Neural progenitor cell (in vitro differentiated cells): Measurements from ENCODE around the gene ATP6V0C. TPM values are rescaled to one million over a fixed set of nuclear protein-coding genes. Genes with fewer than 3 reads are reported as not detected.
A peak's percentile ranks its signal among the peaks of the same experiment; 100 is the strongest.

Experiments
- DNase-seq: peaks from one replicate; pipeline ENCODE4 v3.0.0-alpha.2; 2016; ENCODE audit warnings: low spot score
- H2AFZ ChIP-seq: fragments of 200-600 bp; sonication (generic); replicated peaks from 2 replicates; pipeline ENCODE4 v1.6.1; 2016; ENCODE audit warnings: antibody characterized with exemption
- H3F3A ChIP-seq: fragments of 200-600 bp; sonication (generic); 2 replicates; pipeline ENCODE4 v1.6.1; 2016; ENCODE audit warnings: antibody characterized with exemption, low read depth
- H3K27ac ChIP-seq: fragments of 200-600 bp; sonication (generic); 2 replicates; pipeline ENCODE4 v1.5.1; 2016; ENCODE audit warnings: mild to moderate bottlenecking
- H3K27me3 ChIP-seq: fragments of 200-600 bp; sonication (generic); 2 replicates; pipeline ENCODE4 v1.6.1; 2016; ENCODE audit warnings: mild to moderate bottlenecking, moderate library complexity
- H3K36me3 ChIP-seq: fragments of 200-600 bp; sonication (generic); 2 replicates; pipeline ENCODE4 v1.5.1; 2016
- H3K4me1 ChIP-seq: fragments of 200-600 bp; sonication (generic); 2 replicates; pipeline ENCODE4 v1.6.1; 2016; ENCODE audit warnings: mixed run types
- H3K4me2 ChIP-seq: fragments of 200-600 bp; sonication (generic); 2 replicates; pipeline ENCODE4 v1.6.1; 2016
- H3K4me3 ChIP-seq: fragments of 200-600 bp; sonication (generic); 2 replicates; pipeline ENCODE4 v1.5.1; 2016
- H3K79me2 ChIP-seq: fragments of 200-600 bp; sonication (generic); 2 replicates; pipeline ENCODE4 v1.6.1; 2016; ENCODE audit warnings: low read depth
- H3K9ac ChIP-seq: fragments of 200-600 bp; sonication (generic); 2 replicates; pipeline ENCODE4 v1.6.1; 2016
- H3K9me3 ChIP-seq: fragments of 200-600 bp; sonication (generic); 2 replicates; pipeline ENCODE4 v1.5.1; 2016; ENCODE audit warnings: low read depth
- H4K20me1 ChIP-seq: fragments of 200-600 bp; sonication (generic); 2 replicates; pipeline ENCODE4 v1.6.1; 2016; ENCODE audit warnings: low read depth
- H3K27ac Mint-ChIP-seq: 3 replicates; pipeline ENCODE4 v1.8.0; 2021; ENCODE audit warnings: mixed read lengths
- H3K27me3 Mint-ChIP-seq: 2 replicates; pipeline ENCODE4 v1.8.0; 2022; ENCODE audit warnings: low read depth, mild to moderate bottlenecking, inconsistent platforms, moderate library complexity, mixed read lengths; ENCODE audit not compliant: insufficient read depth
- H3K36me3 Mint-ChIP-seq: 3 replicates; pipeline ENCODE4 v1.8.0; 2021; ENCODE audit warnings: mixed read lengths
- H3K4me1 Mint-ChIP-seq: 3 replicates; pipeline ENCODE4 v1.8.0; 2021; ENCODE audit warnings: mixed read lengths
- H3K4me3 Mint-ChIP-seq: 3 replicates; pipeline ENCODE4 v1.8.0; 2021; ENCODE audit warnings: mild to moderate bottlenecking, moderate library complexity, mixed read lengths
- H3K9me3 Mint-ChIP-seq: 3 replicates; pipeline ENCODE4 v1.8.0; 2020; ENCODE audit warnings: mixed read lengths
- CTCF ChIP-seq: fragments of 200-600 bp; sonication (generic); IDR thresholded peaks from 2 replicates; pipeline ENCODE4 v1.5.1; 2017; ENCODE audit warnings: antibody characterized with exemption, mild to moderate bottlenecking
- EZH2 ChIP-seq: fragments of 200-600 bp; sonication (generic); IDR thresholded peaks from 2 replicates; pipeline ENCODE4 v1.6.1; 2017; ENCODE audit warnings: antibody characterized with exemption, mild to moderate bottlenecking, moderate library complexity
- EZH2phosphoT487 ChIP-seq: fragments of 200-600 bp; sonication (generic); IDR thresholded peaks from 2 replicates; pipeline ENCODE4 v1.6.1; 2017; ENCODE audit warnings: antibody characterized with exemption
- total RNA-seq: library from RNA; depleted of rRNA; stranded (reverse); fragments of >200 nt; gene quantifications from 2 replicates; pipeline ENCODE4 v1.2.3, GENCODE V29; 2015; ENCODE audit warnings: low replicate concordance

The ATP6V0C gene
- total RNA-seq, 1 donor from 2014 or later = 11.6 TPM

GRCh38 chr16:2527784-2528100 is 14.0 kb downstream of the ATP6V0C start:
- Histone ChIP-seq H3F3A (peaks cover 11% of the 10 kb centered on the region), H2AFZ (no peak overlapping the region), H3K9me3 (no peaks in the 10 kb centered on the region), H3K36me3 (no peaks in the 10 kb centered on the region), H3K4me3 (no peak overlapping the region), H3K79me2 (no peaks in the 10 kb centered on the region), H4K20me1 (no peaks in the 10 kb centered on the region), H3K4me1 (no peaks in the 10 kb centered on the region), H3K27me3 (peaks cover 3% of the 10 kb centered on the region), H3K27ac (no peak overlapping the region), H3K9ac (no peak overlapping the region), H3K4me2 (no peak overlapping the region)
- TF ChIP-seq CTCF = no peak
- no peak for TF ChIP-seq EZH2
- TF ChIP-seq EZH2phosphoT487 = no peak
- Mint-ChIP-seq H3K27ac (no peak overlapping the region), H3K4me3 (no peak overlapping the region), H3K4me1 (peaks cover 6% of the 10 kb centered on the region), H3K27me3 (peaks cover 10% of the 10 kb centered on the region), H3K9me3 (no peaks in the 10 kb centered on the region), H3K36me3 (no peaks in the 10 kb centered on the region)
- DNase-seq = no peak

DNA sequence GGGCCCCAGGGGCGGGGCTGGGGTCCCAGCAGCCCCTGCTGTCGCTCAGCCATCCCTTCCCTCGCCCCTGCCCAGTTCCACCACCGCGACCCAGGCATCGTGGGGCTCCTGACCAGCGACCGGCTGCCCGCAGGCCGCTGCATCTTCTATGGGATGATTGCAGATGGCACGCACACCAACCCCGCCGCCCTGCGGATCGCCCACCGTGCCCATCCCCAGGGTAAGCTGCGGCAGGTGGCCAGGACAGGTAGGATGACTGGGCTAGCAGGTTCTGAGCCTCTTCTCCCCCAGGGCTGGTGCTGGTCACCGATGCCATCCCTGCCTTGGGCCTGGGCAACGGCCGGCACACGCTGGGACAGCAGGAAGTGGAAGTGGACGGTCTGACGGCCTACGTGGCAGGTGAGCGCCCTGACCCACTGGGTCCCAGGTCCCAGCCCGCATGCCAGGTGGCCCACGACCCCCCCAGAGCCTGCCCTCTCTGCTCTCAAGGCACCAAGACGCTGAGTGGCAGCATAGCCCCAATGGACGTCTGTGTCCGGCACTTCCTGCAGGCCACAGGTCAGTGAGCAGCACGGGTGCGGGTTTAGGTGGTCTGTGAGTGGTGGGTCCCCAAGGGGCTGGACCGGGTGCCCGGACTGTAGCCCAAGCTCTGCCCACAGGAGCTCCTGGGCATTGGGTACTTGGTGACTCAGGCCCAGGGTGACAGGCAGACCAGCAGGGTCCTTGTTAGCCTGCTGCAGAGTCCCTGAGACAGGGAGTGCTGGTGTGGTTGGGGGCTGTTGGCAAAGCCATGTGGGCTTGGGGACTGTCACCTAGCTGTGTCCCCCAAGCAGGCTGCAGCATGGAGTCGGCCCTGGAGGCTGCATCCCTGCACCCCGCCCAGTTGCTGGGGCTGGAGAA is 14.7 kb downstream of the ATP6V0C start:
- Histone ChIP-seq H3K4me3 (no peak overlapping the region), H3K4me1 (no peaks in the 10 kb centered on the region), H3K9me3 (no peaks in the 10 kb centered on the region), H3K27ac (no peak overlapping the region), H3K9ac (no peak overlapping the region), H2AFZ (no peak overlapping the region), H3K4me2 (no peak overlapping the region), H3K27me3 (peaks cover 7% of the 10 kb centered on the region), H3F3A (peaks cover 11% of the 10 kb centered on the region), H4K20me1 (no peaks in the 10 kb centered on the region), H3K79me2 (no peaks in the 10 kb centered on the region), H3K36me3 (no peaks in the 10 kb centered on the region)
- no peaks in the 10 kb centered on the region for H3K36me3 Mint-ChIP-seq
- H3K4me1 Mint-ChIP-seq = peaks cover 8% of the 10 kb centered on the region
- no peaks in the 10 kb centered on the region for H3K9me3 Mint-ChIP-seq
- peaks cover 10% of the 10 kb centered on the region for H3K27me3 Mint-ChIP-seq
- TF ChIP-seq CTCF = no peak
- TF ChIP-seq EZH2phosphoT487 = no peak
- TF ChIP-seq EZH2 = no peak
- no peak for DNase-seq
- no peak overlapping the region for H3K4me3 Mint-ChIP-seq
- H3K27ac Mint-ChIP-seq = no peak overlapping the region

- no peak for DNase-seq
- Mint-ChIP-seq H3K9me3 (no peaks in the 10 kb centered on the region), H3K36me3 (no peaks in the 10 kb centered on the region), H3K27ac (no peak overlapping the region), H3K4me3 (peak overlapping the region; percentile 35), H3K27me3 (peaks cover 17% of the 10 kb centered on the region), H3K4me1 (peaks cover 13% of the 10 kb centered on the region)
- no peaks in the 10 kb centered on the region for H4K20me1 ChIP-seq
- no peak overlapping the region for H2AFZ ChIP-seq
- no peak overlapping the region for H3K4me3 ChIP-seq
- no peak overlapping the region for H3K27ac ChIP-seq
- H3K27me3 ChIP-seq = peaks cover 13% of the 10 kb centered on the region
- no peaks in the 10 kb centered on the region for H3K36me3 ChIP-seq
- no peaks in the 10 kb centered on the region for H3K4me1 ChIP-seq
- no peak for TF ChIP-seq EZH2
- TF ChIP-seq CTCF = no peak
- TF ChIP-seq EZH2phosphoT487 = no peak
- no peaks in the 10 kb centered on the region for H3K9me3 ChIP-seq
- no peak overlapping the region for H3K9ac ChIP-seq
- no peak overlapping the region for H3K4me2 ChIP-seq
- peaks cover 11% of the 10 kb centered on the region for H3F3A ChIP-seq
- no peaks in the 10 kb centered on the region for H3K79me2 ChIP-seq
These were observed 15.5 kb downstream of the ATP6V0C start for GRCh38 chr16:2529061-2529931.
